Measurements from ENCODE around the gene TCL1B.
"Not testable (repeated sequence)": the region's sequence is repeated elsewhere in the genome, so short reads cannot be mapped to it uniquely, and the experiment has no call there.

The TCL1B gene

GRCh38 chr14:95711476-95712176 lies 25.4 kb downstream of the TCL1B start:
- TF ChIP-seq CTCF (IDR thresholded peaks at IDR 0.05; ENCODE audit: borderline replicate concordance, insufficient read depth, low read depth, low read length) = no peak
- H3K4me3 ChIP-seq (ENCODE audit: low read depth, low read length) = peak overlapping the region; percentile 90

- no peak for TF ChIP-seq CTCF (IDR thresholded peaks at IDR 0.05; ENCODE audit: borderline replicate concordance, insufficient read depth, low read depth, low read length)
- H3K4me3 ChIP-seq (ENCODE audit: low read depth, low read length) = peak overlapping the region; percentile 90
These were observed 26.2 kb downstream of the TCL1B start for GRCh38 chr14:95712398-95712797.

DNA sequence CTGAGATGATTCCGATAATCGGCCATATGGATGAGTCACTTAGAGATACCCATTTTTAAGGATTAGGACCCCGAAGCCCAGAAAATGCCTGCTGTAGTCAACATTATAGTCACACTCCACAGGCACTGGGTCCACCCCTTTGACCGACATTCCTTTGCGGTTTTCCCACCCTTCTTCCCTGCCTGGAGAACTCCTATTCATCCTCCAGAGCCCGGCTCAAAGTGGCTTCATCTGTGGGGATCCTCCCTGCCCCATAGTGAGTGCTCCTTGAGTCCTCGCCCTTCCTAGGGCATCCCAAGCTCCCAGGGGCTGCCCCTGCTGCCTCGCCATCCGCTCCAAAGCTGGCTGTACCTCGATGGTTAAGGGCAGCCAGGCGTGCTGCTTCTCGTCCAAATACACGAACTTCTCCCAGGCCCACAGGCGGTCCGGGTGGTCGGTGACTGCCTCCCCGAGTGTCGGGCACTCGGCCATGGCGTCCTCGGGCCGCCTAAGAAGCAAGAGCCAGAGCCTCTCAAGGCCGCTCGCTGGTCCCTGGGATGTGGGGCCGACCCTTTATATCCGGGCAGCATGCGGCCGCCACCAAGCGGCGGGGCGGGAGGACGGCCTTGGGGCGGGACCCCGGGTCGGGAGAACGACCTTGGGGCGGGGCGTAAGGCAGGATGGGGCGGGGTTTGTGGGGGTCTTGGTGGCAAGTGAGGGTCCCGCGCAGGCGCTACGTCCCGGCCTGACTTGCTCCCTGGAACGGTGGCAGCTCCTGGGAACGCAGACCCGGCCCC lies 27.6 kb downstream of the TCL1B start, which contains the start of gene TCL1A:
Gene TCL1A (minus strand): TSS at position 530 of the 776 bp plus-strand sequence. CDS start 59 bp downstream, at position 471.
- TF ChIP-seq CTCF (IDR thresholded peaks at IDR 0.05; ENCODE audit: borderline replicate concordance, insufficient read depth, low read depth, low read length) = peak; percentile 61
- H3K4me3 ChIP-seq (ENCODE audit: low read depth, low read length) = peak within 1 kb of the TSS; percentile 90

DNA sequence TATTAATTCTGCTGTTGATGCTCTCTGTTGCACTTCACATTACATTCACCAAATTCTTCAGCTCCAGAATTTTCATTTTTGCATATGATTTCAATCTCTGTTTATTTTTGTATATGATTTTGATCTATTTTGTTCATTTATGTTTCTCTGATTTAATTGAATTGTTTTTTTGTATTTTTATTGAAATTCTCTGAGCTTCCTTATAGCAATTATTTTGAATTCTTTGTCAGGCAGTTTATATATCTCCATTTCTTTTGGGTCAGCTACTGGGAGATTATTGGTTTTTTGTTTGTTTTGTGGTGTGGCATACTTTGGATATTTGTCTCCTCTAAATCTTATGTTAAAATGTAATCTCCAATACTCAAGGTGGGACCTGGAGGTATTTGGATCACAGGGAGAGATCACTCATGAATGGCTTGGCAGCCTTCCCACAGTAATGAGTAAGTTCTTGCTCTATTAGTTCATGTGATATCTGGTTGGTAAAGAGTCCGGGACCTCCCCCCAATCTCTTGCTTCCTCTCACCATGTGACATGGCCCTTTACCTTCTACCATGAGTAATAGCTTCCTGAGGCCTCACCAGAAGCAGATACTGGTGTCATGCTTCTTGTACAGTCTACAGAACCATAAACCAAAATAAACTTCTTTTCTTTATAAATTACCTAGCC lies 36.4 kb downstream of the TCL1B start:
- no peak overlapping the region for H3K4me3 ChIP-seq (ENCODE audit: low read depth, low read length)
- TF ChIP-seq CTCF (IDR thresholded peaks at IDR 0.05; ENCODE audit: borderline replicate concordance, insufficient read depth, low read depth, low read length) = no peak

DNA sequence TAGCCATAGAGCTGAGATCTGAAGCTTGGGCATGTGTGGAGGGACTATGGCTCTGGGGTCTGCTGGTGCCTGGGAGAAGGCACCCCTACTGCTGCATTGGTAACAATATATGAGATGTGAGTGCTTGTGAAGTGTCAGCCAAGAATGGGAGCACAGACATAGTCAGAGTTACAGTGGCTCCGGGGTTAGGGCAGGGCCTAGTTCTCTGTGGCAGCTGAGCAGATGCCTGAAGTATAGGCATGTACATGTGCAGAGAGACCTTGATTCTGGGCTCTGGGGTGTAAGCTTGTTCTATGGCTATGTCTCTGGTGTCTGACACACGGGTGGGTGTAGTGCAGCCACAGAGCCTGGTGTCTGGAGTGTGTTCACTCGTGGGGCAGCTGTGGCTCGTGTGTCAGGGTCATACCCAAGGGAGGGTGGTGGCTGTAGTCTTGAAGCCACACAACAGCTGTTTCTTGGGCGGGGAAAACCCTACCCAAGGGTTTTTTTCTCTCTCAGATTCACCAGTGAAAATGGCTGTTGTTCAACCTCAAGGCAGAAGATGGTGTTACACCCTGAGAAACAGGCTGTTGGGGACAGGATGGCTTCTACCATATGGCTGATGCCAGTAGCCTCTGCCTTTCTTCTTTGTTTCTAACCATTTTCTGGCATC lies 39.6 kb downstream of the TCL1B start:
- no peak overlapping the region for H3K4me3 ChIP-seq (ENCODE audit: low read depth, low read length)
- TF ChIP-seq CTCF (IDR thresholded peaks at IDR 0.05; ENCODE audit: borderline replicate concordance, insufficient read depth, low read depth, low read length) = no peak

DNA sequence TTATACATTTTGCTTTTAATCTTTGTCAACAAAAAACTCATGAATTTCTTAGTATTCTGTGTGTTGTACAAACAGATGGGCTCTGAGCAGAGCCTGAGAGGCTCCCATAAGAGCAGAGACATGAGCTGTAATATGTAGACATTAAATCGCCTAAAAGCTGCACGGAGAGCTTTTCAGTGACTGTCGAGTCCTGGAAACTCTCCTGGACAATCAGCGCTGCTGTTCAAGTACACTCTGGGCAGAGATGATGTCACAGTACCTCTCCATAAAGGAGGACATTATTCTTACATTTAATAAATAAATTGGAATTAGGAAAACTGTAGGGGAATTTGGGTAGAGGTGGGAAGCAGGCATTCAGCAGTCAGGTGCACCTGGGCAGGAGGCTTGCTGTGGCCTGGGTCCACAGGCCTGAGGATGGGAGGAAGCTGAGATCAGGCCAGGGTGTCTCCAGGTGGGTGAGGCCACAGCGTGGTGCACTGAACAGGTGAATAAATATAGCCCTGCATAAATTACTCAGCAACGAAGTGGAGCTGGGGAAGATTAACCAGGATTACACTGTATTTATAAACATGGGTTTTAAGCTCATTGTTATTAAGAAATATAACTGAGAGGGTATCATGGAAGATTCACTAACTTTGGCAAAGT lies 41.0 kb downstream of the TCL1B start:
- H3K4me3 ChIP-seq (ENCODE audit: low read depth, low read length) = no peak overlapping the region
- TF ChIP-seq CTCF (IDR thresholded peaks at IDR 0.05; ENCODE audit: borderline replicate concordance, insufficient read depth, low read depth, low read length) = no peak

GRCh38 chr14:95729402-95730028 lies 43.3 kb downstream of the TCL1B start:
- H3K4me3 ChIP-seq (ENCODE audit: low read depth, low read length) = not testable (repeated sequence)
